ENCODE results near the gene RGS6.

Gene RGS6

GRCh38 chr14:71905860-71906259 is 26.4 kb upstream of the RGS6 start:
- TF ChIP-seq CTCF (IDR thresholded peaks at IDR 0.05; ENCODE audit: low read depth, low read length), result no peak
- H3K4me3 ChIP-seq (ENCODE audit: low read depth, low read length), result no peak overlapping the region

GRCh38 chr14:71907793-71908515 is 24.3 kb upstream of the RGS6 start:
- no peak for TF ChIP-seq CTCF (IDR thresholded peaks at IDR 0.05; ENCODE audit: low read depth, low read length)
- H3K4me3 ChIP-seq (ENCODE audit: low read depth, low read length), result no peak overlapping the region

- TF ChIP-seq CTCF (IDR thresholded peaks at IDR 0.05; ENCODE audit: low read depth, low read length), result no peak
- no peak overlapping the region for H3K4me3 ChIP-seq (ENCODE audit: low read depth, low read length)
Observed at GRCh38 chr14:71911669-71912068, 20.6 kb upstream of the RGS6 start.

- no peak for TF ChIP-seq CTCF (IDR thresholded peaks at IDR 0.05; ENCODE audit: low read depth, low read length)
- H3K4me3 ChIP-seq (ENCODE audit: low read depth, low read length), result no peak overlapping the region
Observed at GRCh38 chr14:71913342-71913741, 18.9 kb upstream of the RGS6 start.

- no peak overlapping the region for H3K4me3 ChIP-seq (ENCODE audit: low read depth, low read length)
- TF ChIP-seq CTCF (IDR thresholded peaks at IDR 0.05; ENCODE audit: low read depth, low read length), result no peak
Observed at GRCh38 chr14:71918955-71919354, 13.3 kb upstream of the RGS6 start.

- TF ChIP-seq CTCF (IDR thresholded peaks at IDR 0.05; ENCODE audit: low read depth, low read length), result no peak
- H3K4me3 ChIP-seq (ENCODE audit: low read depth, low read length), result no peak overlapping the region
Observed at GRCh38 chr14:71923513-71923912, 8.7 kb upstream of the RGS6 start.

GRCh38 chr14:71931492-71932228 is 569 bp upstream of the RGS6 start:
- no peak overlapping the region for H3K4me3 ChIP-seq (ENCODE audit: low read depth, low read length)
- no peak for TF ChIP-seq CTCF (IDR thresholded peaks at IDR 0.05; ENCODE audit: low read depth, low read length)

Data from WI38 (cell line).